Gastrocnemius medialis (tissue), 4 donors: Measurements from ENCODE around the gene KAZN.

ENCODE experiments used
- POLR2A ChIP-seq, 2 donors: fragments of 450-650 bp; IDR thresholded peaks; one replicate each; pipeline ENCODE4 v1.6.1; 2017; ENCODE audit warnings: antibody characterized with exemption in 2 of 2, mild to moderate bottlenecking in 2 of 2, moderate library complexity in 2 of 2
- TF ChIP-seq, protein P1 (sequence below), 5 experiments: fragments of 450-650 bp in 3 of 5; fragments of 200-600 bp in 2 of 5; sonication (generic) in 2 of 5; IDR thresholded peaks in 4 of 5; conservative IDR thresholded peaks in 1 of 5; 1 replicate in 4 of 5; 2 replicates in 1 of 5; pipeline ENCODE4 v1.5.1; 2016 to 2019; ENCODE audit warnings: antibody characterized with exemption in 5 of 5, mild to moderate bottlenecking in 3 of 5, moderate library complexity in 3 of 5

DNA sequence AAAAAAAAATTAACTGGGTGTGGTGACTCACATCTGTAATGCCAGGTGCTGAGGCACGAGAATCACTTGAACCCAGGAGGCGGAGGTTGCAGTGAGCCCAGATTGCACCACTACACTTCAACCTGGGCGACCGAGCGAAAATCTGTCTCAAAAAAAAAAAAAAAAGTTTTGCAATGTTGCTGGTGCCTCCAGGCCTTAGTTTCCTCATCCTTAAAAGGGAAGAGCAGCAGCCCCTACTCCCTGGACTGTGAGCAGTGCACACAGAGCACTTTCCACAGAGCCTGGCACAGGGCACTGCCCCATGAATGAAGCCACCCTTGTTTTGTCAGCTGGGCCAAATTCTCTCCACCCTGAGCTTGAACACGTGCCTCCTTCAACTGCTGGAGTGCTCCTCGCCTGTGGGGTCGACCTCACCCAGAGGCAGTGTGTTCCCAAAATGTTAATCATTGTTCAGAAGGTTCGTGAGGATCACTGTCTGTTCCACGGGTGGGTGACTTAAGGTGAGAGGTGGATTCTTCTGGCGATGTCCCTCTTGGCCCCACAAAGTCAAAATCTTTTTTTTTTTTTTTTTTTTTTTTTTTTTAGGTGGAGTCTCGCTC is 402.9 kb downstream of the KAZN start:
- TF ChIP-seq, protein P1, sequence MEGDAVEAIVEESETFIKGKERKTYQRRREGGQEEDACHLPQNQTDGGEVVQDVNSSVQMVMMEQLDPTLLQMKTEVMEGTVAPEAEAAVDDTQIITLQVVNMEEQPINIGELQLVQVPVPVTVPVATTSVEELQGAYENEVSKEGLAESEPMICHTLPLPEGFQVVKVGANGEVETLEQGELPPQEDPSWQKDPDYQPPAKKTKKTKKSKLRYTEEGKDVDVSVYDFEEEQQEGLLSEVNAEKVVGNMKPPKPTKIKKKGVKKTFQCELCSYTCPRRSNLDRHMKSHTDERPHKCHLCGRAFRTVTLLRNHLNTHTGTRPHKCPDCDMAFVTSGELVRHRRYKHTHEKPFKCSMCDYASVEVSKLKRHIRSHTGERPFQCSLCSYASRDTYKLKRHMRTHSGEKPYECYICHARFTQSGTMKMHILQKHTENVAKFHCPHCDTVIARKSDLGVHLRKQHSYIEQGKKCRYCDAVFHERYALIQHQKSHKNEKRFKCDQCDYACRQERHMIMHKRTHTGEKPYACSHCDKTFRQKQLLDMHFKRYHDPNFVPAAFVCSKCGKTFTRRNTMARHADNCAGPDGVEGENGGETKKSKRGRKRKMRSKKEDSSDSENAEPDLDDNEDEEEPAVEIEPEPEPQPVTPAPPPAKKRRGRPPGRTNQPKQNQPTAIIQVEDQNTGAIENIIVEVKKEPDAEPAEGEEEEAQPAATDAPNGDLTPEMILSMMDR (IDR thresholded peaks at IDR 0.05 in 4 of 5, conservative IDR thresholded peaks at IDR 0.05 in 1 of 5): no peak
- TF ChIP-seq POLR2A (IDR thresholded peaks at IDR 0.05): no peak
